Small intestine (tissue), 7 donors: Measurements from ENCODE around the gene PWWP2A. TPM values are rescaled to one million over a fixed set of nuclear protein-coding genes. Genes with fewer than 3 reads are reported as not detected.
A peak's percentile ranks its signal among the peaks of the same experiment; 100 is the strongest.

ENCODE experiments used
- DNase-seq, 2 donors: peaks; one replicate each; pipeline versions ENCODE4 v3.0.0 to v3.0.0-alpha.2; 2013
- FAIRE-seq: peaks from 2 replicates; lab custom pipeline; 2012; peaks lifted over from hg19 to GRCh38; lab: Jason Lieb, UNC
- H3K27ac ChIP-seq, 3 donors: one replicate each; pipeline ENCODE4 v1.5.1; 2013; ENCODE audit warnings: low read length in 2 of 3, mild to moderate bottlenecking in 2 of 3, control low read depth in 1 of 3, inconsistent platforms in 1 of 3, low read depth in 1 of 3, moderate library complexity in 1 of 3
- H3K27me3 ChIP-seq, 3 donors: one replicate each; pipeline ENCODE4 v1.6.1; 2013; ENCODE audit warnings: low read length in 3 of 3, inconsistent platforms in 1 of 3; ENCODE audit not compliant: control insufficient read depth in 3 of 3, insufficient read depth in 3 of 3
- H3K36me3 ChIP-seq, 3 donors: one replicate each; pipeline ENCODE4 v1.6.1; 2013; ENCODE audit warnings: low read length in 3 of 3, inconsistent platforms in 1 of 3, low read depth in 1 of 3, mild to moderate bottlenecking in 1 of 3, moderate library complexity in 1 of 3; ENCODE audit not compliant: control insufficient read depth in 3 of 3, insufficient read depth in 2 of 3
- H3K4me1 ChIP-seq, 3 donors: one replicate each; pipeline ENCODE4 v1.6.1; 2013; ENCODE audit warnings: low read length in 2 of 3, inconsistent platforms in 1 of 3, low read depth in 1 of 3, mild to moderate bottlenecking in 1 of 3, moderate library complexity in 1 of 3; ENCODE audit not compliant: control insufficient read depth in 3 of 3, insufficient read depth in 2 of 3
- H3K4me3 ChIP-seq, 3 donors: one replicate each; pipeline ENCODE4 v1.5.1; 2013; ENCODE audit warnings: low read length in 3 of 3, control low read depth in 1 of 3, inconsistent platforms in 1 of 3, low read depth in 1 of 3, mild to moderate bottlenecking in 1 of 3, moderate library complexity in 1 of 3
- H3K9me3 ChIP-seq, 2 donors: one replicate each; pipeline ENCODE4 v1.6.1; 2013; ENCODE audit warnings: low read depth in 1 of 2, low read length in 1 of 2; ENCODE audit not compliant: control insufficient read depth in 2 of 2, insufficient read depth in 1 of 2
- WGBS, 3 donors: extraction: QIAGEN DNeasy Blood & Tissue Kit; methylation state at CpG; one replicate each; pipeline ENCODE4 v1.1.7; 2013; 5-methylcytosine and 5-hydroxymethylcytosine counted together
- polyA plus RNA-seq, 4 donors: library from polyadenylated mRNA; stranded (reverse) in 3 of 4; unstranded in 1 of 4; fragments of 200-250 nt in 3 of 4; fragments of 120-200 nt in 1 of 4; gene quantifications; one replicate each; pipeline versions ENCODE4 v1.2.1 to v1.2.3, GENCODE V29; 2013
- donor health status: healthy with polysubstance abuse.
- donor health status: control.
- donor health status: control.
- donor health status: Bipolar disorder and iron deficiency.
- donor health status: healthy.

PWWP2A gene
- polyA plus RNA-seq, 4 donors, result 6.8 to 30.2 (median 9.0) TPM

DNA sequence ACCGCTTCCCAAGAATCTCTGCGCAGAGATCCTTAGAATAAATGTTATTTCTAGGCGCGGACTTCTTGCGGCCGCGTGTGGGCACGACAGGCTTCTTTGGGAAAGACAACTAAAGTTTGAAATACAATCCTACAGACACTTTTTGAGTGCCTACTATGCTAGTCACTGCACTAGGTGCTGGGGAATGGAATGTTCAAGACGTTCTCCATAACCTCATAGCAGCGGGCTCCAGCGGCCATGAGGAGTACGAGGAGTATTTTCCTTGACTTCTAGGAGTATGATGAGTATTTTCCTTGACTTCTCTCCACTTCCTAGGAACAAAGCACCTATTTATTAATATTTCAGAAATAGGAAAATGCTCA is 636 bp upstream of the PWWP2A start:
- Histone ChIP-seq H3K36me3 (peaks cover 3 to 23% (median 3%) of the 10 kb centered on the region in 3 donors), H3K4me3 (peak overlapping the region in 1 of 3 donors; percentile 25), H3K27me3 (peaks cover 0 to 1% (median 0%) of the 10 kb centered on the region in 3 donors), H3K27ac (peak overlapping the region in 2 of 3 donors; percentile 17 to 23), H3K4me1 (peaks cover 0 to 5% (median 4%) of the 10 kb centered on the region in 3 donors), H3K9me3 (no peaks in the 10 kb centered on the region)
- no peak for FAIRE-seq
- DNase-seq, result no peak
- 5 to 11% (median 9%) methylated on average over 12 of the region's 12 CpGs for WGBS, 3 donors

- peaks cover 0 to 1% (median 0%) of the 10 kb centered on the region in 3 donors for H3K27me3 ChIP-seq
- peak overlapping the region; percentile 82 to 88 (median 85) for H3K4me3 ChIP-seq
- WGBS, 3 donors, result 1% methylated on average over 60 to 79 of the region's 79 CpGs
- peaks cover 3 to 33% (median 5%) of the 10 kb centered on the region in 3 donors for H3K36me3 ChIP-seq
- peak; percentile 50 to 77 for DNase-seq
- peak overlapping the region; percentile 88 to 95 (median 94) for H3K27ac ChIP-seq
- peaks cover 0 to 5% (median 4%) of the 10 kb centered on the region in 3 donors for H3K4me1 ChIP-seq
- no peaks in the 10 kb centered on the region for H3K9me3 ChIP-seq
- FAIRE-seq, result no peak
Observed at GRCh38 chr5:160118349-160119141, 705 bp downstream of the PWWP2A start.

DNA sequence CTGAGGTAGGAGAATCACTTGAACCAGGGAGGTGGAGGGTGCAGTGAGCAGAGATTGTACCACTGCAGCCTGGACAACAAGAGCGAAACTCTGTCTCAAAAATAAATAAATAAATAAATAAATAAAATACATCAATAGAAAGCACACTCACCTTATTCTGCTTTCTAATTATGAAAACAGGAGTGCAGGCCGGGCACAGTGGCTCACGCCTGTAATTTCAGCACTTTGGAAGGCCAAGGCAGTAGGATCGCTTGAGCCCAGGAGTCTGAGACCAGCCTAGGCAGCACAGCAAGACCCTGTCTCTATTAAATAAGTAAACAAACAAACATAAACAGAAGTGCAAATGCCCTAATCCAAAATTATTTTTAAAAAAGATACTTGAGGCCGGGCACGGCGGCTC is 2.3 kb downstream of the PWWP2A start:
- H3K36me3 ChIP-seq, result peaks cover 6 to 42% (median 6%) of the 10 kb centered on the region in 3 donors
- no peak overlapping the region for H3K27ac ChIP-seq
- no peak overlapping the region for H3K4me3 ChIP-seq
- no peak for DNase-seq
- H3K4me1 ChIP-seq, result peaks cover 0 to 5% (median 4%) of the 10 kb centered on the region in 3 donors
- FAIRE-seq, result no peak
- no peaks in the 10 kb centered on the region for H3K9me3 ChIP-seq
- WGBS, 3 donors, result 97 to 99% (median 97%) methylated on average over 7 of the region's 7 CpGs
- H3K27me3 ChIP-seq, result peaks cover 0 to 1% (median 0%) of the 10 kb centered on the region in 3 donors

- WGBS, 3 donors, result 91 to 100% (median 92%) methylated on average over 2 of the region's 2 CpGs
- no peak for FAIRE-seq
- peaks cover 2 to 44% (median 5%) of the 10 kb centered on the region in 3 donors for H3K36me3 ChIP-seq
Observed at GRCh38 chr5:160108124-160108523, 11.1 kb downstream of the PWWP2A start.

DNA sequence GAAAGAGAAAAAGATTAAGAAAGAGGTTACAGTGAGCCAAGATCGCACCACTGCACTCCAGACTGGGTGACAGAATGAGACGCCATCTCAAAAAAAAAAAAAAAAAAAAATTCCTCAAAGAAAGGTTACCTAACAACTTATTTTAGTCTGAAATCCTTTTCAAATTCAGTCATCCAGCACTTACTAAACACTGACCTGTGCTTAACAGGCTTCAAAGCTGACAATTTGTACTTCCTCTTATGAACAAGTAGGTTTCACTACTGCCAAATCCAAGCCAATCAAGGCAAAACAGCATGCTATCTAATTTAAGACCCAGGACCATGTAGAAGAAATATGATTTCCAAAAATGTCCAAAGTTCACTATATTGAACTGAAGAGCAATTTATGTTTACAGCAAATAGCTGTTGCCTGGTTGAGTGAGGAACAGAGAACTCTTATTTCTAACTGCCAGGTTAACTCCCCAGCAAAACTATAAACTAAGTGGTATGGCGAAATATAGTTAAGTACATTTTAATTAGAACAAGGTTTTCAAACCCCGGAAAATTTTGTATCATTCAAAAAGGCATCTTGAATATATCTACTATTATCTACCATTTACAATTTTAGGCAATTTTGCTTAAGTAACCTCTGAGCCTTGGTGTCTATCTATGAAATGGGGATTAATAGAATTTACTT is 13.4 kb downstream of the PWWP2A start:
- Histone ChIP-seq H3K9me3 (no peaks in the 10 kb centered on the region), H3K27me3 (no peaks in the 10 kb centered on the region), H3K36me3 (peaks cover 0 to 39% (median 2%) of the 10 kb centered on the region in 3 donors), H3K4me1 (no peaks in the 10 kb centered on the region), H3K27ac (no peak overlapping the region), H3K4me3 (no peak overlapping the region)
- no peak for FAIRE-seq
- WGBS, 3 donors, result 55 to 67% (median 66%) methylated on average over 4 of the region's 4 CpGs
- DNase-seq, result peak; percentile 15 to 26

More at GRCh38 chr5:160108124-160108523, 11.1 kb downstream of the PWWP2A start:
- no peaks in the 10 kb centered on the region for H3K9me3 ChIP-seq
- DNase-seq, result no peak
- no peak overlapping the region for H3K27ac ChIP-seq
- H3K27me3 ChIP-seq, result no peaks in the 10 kb centered on the region
- H3K4me1 ChIP-seq, result no peaks in the 10 kb centered on the region
- H3K4me3 ChIP-seq, result no peak overlapping the region

DNA sequence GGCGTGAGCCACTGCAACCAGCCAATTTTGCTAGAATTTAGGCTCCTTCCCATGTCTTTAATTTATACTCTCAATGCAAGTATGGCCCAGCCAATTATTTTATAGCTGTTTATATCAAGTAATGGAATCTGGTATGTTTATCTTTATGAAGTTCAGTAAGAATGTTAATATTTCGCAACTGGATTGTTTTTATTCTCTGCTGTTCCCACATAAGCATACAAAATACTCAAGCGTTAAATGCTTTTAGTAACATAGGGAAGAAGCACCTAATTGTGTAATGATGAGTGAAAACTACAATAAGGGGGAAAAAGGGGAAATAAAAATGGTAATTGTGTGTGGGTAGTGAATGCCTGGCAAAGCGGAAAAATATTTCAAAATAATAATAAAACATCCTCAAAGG is 21.3 kb downstream of the PWWP2A start:
- Histone ChIP-seq H3K4me1 (no peaks in the 10 kb centered on the region), H3K36me3 (peaks cover 2 to 38% (median 7%) of the 10 kb centered on the region in 3 donors), H3K27me3 (no peaks in the 10 kb centered on the region), H3K27ac (no peak overlapping the region), H3K4me3 (no peak overlapping the region), H3K9me3 (no peaks in the 10 kb centered on the region)
- no peak for DNase-seq
- WGBS, 3 donors, result 73 to 96% (median 85%) methylated on average over 4 of the region's 4 CpGs
- no peak for FAIRE-seq

GRCh38 chr5:160096178-160096577 is 23.1 kb downstream of the PWWP2A start:
- Histone ChIP-seq H3K27ac (no peak overlapping the region), H3K36me3 (peaks cover 2 to 39% (median 18%) of the 10 kb centered on the region in 3 donors), H3K27me3 (no peaks in the 10 kb centered on the region), H3K4me1 (no peaks in the 10 kb centered on the region), H3K4me3 (no peak overlapping the region), H3K9me3 (no peaks in the 10 kb centered on the region)
- 93 to 98% (median 96%) methylated on average over 2 of the region's 2 CpGs for WGBS, 3 donors
- DNase-seq (no peak), FAIRE-seq (no peak)

GRCh38 chr5:160092960-160093707 is 26.1 kb downstream of the PWWP2A start:
- Histone ChIP-seq H3K4me1 (no peaks in the 10 kb centered on the region), H3K27me3 (no peaks in the 10 kb centered on the region), H3K9me3 (no peaks in the 10 kb centered on the region), H3K4me3 (no peak overlapping the region), H3K36me3 (peaks cover 2 to 28% (median 18%) of the 10 kb centered on the region in 3 donors), H3K27ac (no peak overlapping the region)
- 78 to 93% (median 84%) methylated on average over 11 of the region's 11 CpGs for WGBS, 3 donors
- FAIRE-seq, result no peak
- DNase-seq, result no peak
